Measurements from ENCODE around the gene TRPM3.

Gene TRPM3

DNA sequence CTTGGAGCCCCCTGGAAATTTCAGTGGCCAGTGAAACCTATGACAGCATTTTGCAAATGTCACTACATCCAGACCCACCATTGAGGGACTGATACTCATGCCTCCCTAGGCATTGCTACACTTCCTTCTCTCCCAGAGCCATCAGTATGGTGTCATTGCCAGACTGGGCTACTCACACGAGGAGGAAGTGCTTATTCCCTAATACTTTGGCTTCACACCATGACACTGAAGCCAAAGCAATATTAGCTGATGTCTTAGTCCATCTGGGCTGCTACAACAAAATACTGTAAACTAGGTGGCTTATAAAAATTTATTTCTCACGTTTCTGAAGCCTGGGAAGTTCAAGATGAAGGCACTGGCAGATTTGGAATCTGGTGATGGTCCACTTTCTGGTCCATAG is 22.6 kb downstream of the TRPM3 start:
- in situ Hi-C loops (cut with HindIII; ENCODE audit: low sequenced_read_pairs): no loop called here

DNA sequence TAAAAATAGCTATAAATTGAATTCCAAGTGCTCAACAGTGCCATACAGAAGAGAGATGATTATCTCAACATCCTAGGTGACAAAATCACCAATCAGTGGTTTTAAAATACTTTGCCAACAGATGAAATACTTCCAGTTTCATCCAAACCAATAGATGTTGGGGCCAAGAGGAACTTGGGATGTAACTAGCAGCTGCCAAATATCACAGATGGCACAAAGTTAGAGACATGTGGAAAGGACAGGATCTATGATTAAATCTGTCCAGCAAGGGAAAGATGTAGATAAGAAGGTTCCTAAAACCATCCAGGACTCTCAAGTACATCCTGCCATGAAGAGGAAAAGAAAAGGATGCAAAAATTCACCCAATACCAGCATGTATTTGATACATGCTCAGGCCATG is 23.8 kb downstream of the TRPM3 start:
- in situ Hi-C loops (cut with HindIII; ENCODE audit: low sequenced_read_pairs): no loop called here

DNA sequence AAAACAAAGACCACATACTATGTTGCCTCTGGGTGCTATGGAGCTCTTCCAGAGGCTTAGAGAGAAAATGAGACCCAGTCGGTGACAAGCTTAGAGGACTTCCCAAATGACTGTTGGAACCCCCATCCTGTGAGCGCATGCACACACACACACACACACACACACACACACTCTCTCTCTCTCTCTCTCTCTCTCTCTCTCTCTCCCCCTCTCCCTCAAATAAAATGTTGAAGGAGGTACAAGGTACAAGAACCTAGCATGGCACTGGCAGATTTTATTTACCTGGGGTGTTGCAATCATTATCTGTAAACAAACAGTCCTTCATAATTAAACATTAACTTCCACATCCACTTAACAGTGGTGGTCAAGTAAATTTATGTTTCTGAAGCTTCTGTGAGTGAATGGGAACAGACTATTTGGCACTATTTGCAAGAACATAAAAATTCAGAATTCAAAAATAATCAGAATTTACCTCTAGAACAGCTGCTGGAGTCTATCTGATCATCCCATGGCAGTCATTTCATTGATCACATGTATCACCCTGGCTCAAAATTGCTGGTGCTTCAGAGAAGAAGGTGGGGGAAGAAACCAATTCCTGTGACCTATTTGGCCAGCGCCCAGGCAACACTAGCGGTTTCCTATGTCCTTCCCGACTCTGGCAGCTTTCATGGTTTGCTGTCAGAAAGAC is 24.9 kb downstream of the TRPM3 start:
- in situ Hi-C loops (cut with HindIII; ENCODE audit: low sequenced_read_pairs): no loop called here

DNA sequence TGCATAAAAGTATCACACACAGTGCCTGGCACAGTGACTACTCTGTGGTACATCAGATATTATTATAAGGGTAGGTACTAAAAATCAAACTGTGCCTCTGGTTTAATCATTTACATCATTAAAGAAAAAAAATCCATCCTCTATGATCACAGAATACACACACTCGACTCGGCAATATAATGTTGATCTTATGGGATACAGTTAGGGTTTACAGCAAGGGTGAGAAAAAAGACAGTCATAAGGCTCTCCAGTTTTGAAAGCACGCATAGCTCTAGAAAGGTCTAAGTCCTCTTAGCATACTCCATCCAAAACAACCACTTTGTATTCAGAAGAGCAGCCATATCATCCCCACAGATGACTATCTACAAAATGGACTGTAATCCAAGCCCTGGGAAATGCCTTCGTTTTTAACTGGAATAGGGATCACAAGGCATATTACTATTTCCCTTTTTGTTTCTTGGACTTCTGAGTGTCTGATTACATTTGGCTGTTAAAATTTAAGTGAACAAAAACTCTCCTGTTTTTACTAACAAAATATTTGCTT is 26.6 kb downstream of the TRPM3 start:
- in situ Hi-C loops (cut with HindIII; ENCODE audit: low sequenced_read_pairs): no loop called here

DNA sequence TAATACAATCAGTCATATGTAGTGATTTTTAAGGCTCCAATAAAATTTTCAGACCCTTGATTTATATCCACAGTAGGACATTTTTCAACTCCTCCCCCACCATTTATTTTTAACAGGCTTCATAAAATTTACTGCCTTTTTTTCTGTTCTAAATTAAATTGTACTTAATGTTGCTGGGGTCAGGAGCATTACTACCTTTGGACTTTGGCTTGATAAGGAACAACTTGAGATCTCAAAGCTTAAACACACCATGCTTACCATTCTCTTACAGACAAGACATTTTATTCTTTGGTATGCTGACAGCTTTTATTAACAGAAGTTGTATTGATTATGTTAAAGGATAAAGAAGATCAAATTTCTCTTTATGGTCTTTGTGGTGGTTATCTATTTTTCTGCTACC is 30.5 kb downstream of the TRPM3 start:
- in situ Hi-C loops (cut with HindIII; ENCODE audit: low sequenced_read_pairs): no loop called here

DNA sequence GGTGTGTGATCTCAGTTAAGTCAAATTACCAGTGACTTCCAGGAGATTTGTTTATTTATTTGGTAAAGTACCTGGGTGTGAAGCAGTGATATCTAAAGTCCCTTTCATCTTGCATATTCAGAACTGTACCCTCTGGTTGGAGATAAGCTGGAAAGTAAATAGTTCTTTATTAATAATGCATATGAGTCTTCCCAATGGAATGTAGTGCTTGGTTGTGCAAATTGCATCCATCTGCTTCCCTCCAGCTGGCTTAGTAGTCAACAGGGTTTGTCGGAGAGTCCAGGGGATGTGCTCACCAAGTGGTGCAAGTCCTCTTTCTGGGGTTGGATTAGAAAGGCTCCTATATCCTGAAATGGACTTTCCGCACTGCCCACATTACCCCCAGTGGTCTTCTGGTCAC is 42.0 kb downstream of the TRPM3 start:
- in situ Hi-C loops (cut with HindIII; ENCODE audit: low sequenced_read_pairs): loop anchor here (5.0 kb wide), 1 partner anchor 57 kb away; no protein-coding TSS in a partner anchor

DNA sequence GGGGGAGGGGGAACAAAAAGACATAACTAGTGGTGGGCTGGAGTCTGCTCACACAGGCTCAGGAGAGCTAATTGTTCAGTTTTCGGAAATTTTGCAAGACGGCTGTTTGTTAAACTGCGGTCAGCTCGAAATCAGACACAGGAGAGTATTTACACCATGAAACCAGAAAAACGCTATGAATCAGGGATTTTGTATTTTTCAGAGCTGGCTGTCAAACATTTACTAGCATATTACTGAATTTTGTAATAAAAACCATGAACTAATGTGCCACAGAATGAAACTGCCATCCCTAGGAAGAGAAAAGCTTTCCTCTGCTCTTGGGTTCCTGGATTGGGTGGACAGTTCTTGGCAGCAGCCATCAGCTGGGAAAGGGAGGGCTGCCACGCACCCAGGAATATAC is 45.3 kb downstream of the TRPM3 start:
- in situ Hi-C loops (cut with HindIII; ENCODE audit: low sequenced_read_pairs): loop anchor here (5.0 kb wide), 1 partner anchor 54 kb away; no protein-coding TSS in a partner anchor

DNA sequence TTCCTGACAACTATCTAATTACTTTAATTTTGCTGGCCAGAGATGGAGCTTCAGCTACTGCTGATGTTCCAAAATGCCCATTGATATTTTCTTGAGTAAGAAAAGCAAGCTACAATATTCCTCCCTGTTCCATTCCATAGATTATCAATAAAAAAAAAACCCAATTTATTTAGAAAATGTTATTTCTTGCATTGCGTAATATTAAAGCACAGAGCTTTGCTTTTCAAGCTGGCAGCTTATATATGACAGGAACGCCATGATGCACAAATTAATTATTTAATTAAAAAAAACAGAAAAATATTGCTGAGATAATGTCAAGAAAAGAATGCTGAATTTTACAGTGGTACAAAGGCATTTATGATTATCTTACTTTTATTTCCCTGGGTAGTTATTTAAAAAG is 47.9 kb downstream of the TRPM3 start:
- in situ Hi-C loops (cut with HindIII; ENCODE audit: low sequenced_read_pairs): no loop called here

DNA sequence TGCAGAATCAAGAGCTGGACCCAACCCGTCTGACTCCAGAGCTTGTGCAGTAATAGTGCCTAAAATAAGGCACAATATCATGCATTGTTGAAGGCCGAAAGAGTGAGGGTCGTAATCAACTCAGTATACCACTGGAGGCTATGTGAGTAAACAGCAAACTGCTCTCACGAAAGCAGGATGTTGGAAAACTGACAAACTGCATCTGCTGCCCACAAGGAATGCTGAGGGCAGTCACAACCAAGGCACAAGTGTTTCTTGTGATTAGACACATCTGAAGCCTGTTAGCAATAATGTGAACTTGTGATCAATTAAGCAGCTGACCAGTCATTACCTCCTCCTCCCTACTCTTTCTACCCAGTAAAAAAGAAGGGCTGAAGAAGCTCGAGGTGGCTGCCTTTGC is 48.8 kb downstream of the TRPM3 start:
- in situ Hi-C loops (cut with HindIII; ENCODE audit: low sequenced_read_pairs): no loop called here

DNA sequence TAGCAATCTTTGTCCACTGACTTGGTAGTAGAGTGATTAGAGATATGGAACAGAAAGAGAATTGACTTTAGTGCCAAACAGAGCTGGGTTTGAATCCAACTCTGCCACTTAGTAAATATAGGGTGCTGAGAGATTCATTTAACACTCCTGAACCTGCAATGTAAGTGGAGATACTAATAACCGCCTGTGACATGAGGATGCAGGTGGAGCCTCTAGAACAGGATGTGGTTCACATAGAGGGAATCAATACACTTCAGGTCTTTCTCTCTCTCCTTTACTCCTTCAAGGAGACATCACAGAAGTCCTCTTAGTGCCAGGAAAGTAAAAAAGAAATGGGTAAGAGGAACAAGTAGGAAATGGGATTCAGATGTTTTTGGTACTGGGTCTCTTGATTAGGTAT is 49.8 kb downstream of the TRPM3 start:
- in situ Hi-C loops (cut with HindIII; ENCODE audit: low sequenced_read_pairs): no loop called here

DNA sequence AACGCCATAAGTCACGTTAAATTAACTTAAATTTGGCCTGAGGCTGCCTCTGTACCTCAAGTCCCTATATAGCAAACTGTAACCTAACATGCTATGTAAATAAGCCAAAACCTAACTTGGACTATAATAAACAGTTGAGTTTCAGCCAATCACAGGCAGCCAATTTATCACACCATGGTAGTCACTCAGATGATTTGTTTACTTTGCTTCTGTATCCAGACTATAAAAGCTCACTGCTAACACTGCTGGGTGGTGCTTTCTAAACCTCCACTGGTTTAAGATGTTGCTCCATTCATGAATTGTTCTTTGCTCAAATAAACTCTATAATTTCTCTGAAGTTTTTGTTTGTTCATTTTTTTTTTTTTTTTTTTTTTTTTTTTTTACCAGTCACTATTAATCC is 62.8 kb downstream of the TRPM3 start:
- in situ Hi-C loops (cut with HindIII; ENCODE audit: low sequenced_read_pairs): no loop called here

DNA sequence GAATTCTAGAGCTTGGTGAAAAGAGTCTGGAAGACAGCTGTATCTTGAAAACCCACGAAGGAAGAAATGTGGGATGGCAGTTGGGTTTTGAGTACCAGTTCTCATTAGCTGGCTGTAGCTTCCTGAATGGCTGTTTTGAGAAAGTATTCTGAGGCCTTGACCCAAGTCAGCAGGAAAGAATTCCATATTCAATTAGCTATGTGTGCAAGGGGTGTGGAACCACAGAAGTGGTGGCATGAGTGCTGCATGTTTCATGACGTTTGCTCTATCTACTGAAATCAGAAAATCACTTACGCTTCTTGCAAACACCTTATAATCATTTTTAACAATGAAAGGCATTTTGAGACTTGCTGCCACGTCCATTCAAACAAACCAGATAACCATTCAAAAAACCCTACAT is 69.1 kb downstream of the TRPM3 start:
- in situ Hi-C loops (cut with HindIII; ENCODE audit: low sequenced_read_pairs): no loop called here

DNA sequence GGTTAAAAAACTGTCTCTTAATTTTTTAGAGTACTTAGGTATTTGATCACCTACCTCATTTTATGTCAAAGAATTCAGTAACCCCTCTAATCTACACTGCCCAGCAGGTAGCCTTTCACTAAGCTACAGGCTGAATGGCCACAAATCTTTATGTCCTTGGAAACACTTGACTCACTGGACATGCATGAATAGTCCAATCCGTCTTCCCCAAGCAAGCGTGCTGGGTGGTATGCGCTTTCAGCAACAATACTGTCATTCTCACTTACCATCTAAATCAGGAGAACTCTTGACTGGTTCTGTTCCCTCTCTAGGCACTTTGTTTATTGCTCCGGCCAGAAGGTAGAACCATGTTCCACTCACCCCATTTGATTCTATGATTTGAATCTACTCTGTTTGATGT is 73.1 kb downstream of the TRPM3 start:
- in situ Hi-C loops (cut with HindIII; ENCODE audit: low sequenced_read_pairs): no loop called here

DNA sequence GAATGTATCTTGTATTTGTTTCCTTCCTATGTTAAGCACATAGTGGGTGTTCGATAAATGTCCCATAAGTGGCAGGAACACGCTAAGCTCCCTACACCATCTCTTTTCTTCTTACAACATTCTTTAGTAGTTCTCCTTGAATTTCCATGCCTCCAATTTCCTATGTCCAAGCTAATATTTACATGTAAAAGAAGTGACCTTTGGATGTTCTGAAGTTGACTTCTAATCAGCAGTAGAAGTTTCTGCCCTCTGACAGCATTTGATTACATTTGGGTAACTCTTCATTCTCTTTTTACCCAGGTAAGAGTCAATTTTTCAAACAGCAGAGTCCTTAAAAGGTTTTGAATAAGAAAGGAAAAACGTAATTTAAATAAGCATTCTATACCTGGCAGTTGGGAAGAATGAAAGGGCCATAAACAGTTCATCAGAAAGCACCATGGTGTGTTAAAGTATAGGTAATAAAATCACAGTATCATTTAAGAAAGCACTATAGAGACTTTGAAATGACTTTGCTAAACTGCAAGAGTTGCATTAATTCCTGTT is 78.9 kb downstream of the TRPM3 start:
- in situ Hi-C loops (cut with HindIII; ENCODE audit: low sequenced_read_pairs): no loop called here

DNA sequence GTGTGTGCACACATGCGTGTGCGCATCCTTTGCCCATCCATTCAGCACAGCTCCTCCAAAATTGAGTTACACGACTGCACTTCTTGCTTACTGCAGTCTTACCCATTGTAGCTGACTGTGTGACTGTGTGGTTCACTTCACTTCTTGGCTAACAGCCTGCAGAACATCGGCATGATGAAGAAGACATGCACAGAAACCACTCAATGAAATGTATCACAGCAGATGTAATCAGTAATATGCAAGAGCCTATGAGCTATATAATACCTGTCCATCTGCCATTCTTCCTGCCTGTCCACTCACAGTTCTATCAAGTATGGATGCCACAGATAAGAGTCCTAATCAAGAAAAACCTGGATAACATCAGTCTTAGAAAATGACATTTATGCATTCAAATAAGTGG is 83.9 kb downstream of the TRPM3 start:
- in situ Hi-C loops (cut with HindIII; ENCODE audit: low sequenced_read_pairs): no loop called here

DNA sequence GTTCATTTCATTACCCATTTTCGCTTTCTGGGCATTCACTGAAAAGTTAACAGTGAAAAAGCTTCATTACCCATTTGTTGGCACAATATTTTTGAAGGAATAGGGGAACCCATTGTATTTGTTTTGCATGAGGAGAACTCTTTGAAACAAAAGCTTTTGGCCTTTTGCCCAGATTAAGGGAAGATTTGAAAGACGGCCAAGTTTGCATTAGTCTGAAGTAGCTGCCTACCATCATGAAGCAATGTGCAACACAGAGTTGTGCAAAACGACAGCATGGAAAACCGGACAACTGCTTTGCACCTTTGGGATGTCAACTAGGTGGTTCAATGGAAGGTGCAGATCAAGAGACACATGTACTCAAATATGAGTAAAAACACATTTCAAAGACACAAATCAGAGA is 84.9 kb downstream of the TRPM3 start:
- in situ Hi-C loops (cut with HindIII; ENCODE audit: low sequenced_read_pairs): no loop called here

DNA sequence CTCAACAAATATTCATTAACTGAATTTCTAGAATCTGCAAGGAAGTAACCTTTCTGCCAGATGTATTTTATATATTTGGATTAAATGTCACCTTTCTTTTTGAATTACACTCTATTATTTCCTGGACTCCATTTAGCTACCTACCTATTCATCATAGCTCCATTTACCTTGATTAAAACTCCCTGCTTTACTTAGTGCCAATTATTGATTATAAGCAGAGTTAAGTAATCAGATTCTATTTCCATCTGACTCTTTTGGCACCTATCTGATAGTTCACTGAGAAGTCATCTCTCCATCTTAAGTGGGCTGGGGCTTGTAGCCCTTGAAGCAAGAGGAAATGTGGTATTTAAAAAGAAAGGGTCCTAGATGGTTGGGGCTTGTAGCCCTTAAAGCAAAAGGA is 88.6 kb downstream of the TRPM3 start:
- in situ Hi-C loops (cut with HindIII; ENCODE audit: low sequenced_read_pairs): no loop called here

DNA sequence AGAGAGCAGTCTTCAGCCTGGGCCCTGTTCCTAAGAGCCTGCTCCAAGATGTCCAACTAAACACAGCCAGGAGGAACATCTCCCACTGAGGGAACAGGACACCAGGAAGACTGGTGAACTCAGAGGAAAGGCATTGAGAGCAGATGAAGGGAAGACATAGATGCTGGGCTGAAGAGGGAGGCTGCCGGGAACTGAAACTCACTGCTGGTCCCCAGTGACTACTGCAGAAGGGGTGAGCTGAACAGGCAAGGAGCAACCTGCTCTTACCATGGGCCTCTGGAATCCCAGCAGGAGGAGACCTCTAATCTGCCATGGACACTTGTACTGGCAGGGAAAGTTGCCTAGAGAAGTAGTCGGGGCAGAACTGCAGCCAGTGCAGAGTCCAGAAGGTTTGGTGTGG is 95.7 kb downstream of the TRPM3 start:
- in situ Hi-C loops (cut with HindIII; ENCODE audit: low sequenced_read_pairs): no loop called here

DNA sequence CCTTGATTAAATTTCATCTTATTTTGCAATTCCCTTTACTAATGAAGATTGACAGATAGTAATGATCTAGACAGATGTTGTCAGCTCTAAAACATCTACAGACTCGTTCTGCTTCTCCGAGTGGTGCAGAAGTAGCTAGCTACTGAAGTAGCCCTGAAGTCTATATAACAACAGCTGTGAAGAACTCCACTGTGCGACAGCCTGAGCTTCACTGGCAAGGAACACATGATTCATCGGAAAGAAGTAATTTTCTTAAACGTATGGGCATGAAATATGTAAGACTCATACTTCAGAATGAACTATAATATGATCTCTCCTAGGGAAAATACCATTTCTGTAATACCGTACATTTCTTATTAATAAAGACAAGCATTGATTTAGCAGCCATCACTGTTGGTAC is 96.2 kb downstream of the TRPM3 start:
- in situ Hi-C loops (cut with HindIII; ENCODE audit: low sequenced_read_pairs): no loop called here

DNA sequence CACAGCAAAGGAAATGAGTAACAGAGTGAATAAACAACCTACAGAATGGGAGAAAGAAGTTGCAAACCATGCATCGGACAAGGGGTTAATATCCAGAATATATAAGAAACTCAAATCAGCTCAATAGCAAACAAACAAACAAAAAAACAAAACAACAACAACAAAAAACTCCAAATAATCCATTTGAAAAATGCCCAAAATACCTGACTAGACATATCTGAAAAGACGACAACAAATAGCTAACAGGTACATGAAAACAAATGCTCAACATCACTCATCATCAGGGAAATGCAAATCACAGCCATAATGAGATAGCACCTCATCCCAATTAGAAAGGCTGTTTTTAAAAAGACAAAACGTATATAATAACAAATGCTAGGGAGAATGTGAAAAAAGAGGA is 111.2 kb downstream of the TRPM3 start:
- in situ Hi-C loops (cut with HindIII; ENCODE audit: low sequenced_read_pairs): no loop called here

DNA sequence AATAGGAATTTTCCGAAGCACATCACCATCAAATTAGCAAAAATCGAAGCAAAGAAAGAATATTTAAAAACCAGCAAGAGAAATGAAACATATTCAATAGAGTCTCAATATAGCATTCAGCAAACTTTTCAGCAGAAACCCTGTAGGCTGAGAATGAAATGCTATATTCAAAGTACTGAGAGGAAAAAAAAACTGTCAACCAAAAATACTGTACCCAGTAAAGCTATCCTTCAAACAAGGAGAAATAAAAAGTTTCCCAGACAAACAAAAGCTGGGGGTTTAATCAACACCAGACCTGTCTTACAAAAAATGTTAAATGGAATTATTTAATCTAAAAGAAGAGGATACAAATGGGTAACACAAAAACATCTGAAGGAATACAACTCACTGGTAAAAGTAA is 116.0 kb downstream of the TRPM3 start:
- in situ Hi-C loops (cut with HindIII; ENCODE audit: low sequenced_read_pairs): no loop called here

DNA sequence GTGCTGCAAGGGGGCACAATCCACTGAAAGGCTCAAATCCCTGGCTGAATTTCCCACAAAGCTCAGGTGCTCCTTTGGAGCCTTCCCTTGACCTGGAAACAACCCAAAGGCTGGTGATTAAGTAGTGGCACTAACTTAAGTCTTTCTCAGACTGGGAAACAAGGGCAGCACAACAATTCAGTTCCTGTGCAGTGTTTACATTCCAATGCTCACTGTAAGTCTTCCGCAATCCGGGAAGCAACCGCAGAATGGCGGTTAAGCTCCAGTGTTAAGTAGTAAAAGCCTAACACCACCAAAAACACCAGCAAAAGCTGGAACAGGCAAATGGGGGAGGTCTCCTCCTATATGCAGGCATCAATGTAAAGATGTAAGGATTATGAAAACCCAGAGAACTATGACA is 117.2 kb downstream of the TRPM3 start:
- in situ Hi-C loops (cut with HindIII; ENCODE audit: low sequenced_read_pairs): no loop called here

DNA sequence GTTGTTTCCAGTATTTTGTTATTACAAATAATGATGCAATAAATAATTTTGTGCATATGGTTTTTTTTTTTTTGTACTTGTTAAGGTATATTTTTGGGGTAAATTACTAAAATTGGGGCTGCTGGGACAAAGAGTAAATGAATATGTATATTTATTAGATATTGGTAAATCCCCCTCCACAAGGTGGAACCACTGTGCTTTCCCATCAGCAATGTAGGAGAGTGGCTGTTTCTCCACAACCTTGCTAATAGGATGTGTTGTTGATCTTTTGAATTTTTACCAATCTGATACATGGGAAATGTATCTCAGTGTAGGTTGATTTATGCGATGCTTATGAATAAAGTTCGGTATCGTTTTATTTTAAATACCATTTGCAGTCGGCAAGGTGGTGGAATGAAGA is 118.1 kb downstream of the TRPM3 start:
- in situ Hi-C loops (cut with HindIII; ENCODE audit: low sequenced_read_pairs): no loop called here
